ENCODE results near the gene CDK16.

Gene CDK16

DNA sequence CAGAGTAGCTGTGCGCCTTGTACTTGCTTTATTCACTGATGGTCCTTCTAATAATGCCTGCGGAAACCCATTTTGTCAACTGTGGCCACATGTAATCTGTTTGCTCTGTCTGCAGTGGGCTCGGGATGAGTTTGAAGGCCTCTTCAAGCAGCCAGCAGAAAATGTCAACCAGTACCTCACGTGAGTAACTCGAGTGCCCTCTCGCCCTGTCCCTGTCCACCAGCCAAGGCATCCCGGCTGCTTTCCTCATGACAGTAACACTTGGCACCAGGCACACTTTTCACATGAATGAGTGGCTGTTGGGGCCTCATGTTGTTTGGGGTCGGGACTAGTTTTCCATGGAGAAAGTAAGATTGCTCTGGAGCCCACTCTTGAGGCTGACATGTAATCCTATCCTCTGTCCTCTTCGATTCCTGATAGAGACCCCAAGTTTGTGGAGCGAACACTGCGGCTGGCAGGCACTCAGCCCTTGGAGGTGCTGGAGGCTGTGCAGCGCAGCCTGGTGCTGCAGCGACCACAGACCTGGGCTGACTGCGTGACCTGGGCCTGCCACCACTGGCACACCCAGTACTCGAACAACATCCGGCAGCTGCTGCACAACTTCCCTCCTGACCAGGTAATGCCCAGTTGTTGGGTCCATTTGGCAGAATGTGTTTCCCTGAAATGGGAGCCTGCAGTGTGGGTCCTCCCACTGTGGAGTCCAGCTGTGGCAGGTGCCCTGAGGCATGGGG lies 8.8 kb upstream of the CDK16 start:
- DNase-seq (ENCODE audit: low read depth in 3 of 3) = no peak

DNA sequence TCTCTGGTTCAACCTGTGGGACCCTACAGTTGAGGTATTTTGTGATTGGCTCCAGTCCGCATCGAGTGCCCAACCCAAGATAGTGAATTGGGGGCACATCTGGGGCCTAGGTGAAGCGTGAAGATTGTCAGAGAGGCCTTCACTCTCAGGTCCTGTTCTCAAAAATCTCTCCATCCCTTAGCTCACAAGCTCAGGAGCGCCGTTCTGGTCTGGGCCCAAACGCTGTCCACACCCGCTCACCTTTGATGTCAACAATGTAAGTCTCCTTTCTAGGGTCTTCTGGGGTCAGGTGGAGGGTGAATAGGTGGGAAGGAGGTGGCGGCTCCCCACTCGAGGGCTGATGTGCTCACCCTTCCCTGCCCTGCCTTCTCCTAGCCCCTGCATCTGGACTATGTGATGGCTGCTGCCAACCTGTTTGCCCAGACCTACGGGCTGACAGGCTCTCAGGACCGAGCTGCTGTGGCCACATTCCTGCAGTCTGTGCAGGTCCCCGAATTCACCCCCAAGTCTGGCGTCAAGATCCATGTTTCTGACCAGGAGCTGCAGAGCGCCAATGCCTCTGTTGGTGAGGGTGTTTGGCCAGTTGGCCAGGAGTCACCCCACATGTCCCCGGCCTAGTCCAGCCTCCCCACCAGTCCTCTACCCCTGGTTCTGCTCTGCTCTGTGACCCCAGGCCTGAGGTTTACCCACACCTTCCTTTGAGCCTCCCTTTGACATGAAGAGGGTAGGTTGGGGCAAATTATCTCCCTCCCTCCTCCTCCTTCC lies 7.6 kb upstream of the CDK16 start:
- DNase-seq (ENCODE audit: low read depth in 3 of 3) = no peak

- DNase-seq (ENCODE audit: low read depth in 3 of 3) = no peak
These were observed 5.8 kb upstream of the CDK16 start for GRCh38 chrX:47212381-47213293.

DNA sequence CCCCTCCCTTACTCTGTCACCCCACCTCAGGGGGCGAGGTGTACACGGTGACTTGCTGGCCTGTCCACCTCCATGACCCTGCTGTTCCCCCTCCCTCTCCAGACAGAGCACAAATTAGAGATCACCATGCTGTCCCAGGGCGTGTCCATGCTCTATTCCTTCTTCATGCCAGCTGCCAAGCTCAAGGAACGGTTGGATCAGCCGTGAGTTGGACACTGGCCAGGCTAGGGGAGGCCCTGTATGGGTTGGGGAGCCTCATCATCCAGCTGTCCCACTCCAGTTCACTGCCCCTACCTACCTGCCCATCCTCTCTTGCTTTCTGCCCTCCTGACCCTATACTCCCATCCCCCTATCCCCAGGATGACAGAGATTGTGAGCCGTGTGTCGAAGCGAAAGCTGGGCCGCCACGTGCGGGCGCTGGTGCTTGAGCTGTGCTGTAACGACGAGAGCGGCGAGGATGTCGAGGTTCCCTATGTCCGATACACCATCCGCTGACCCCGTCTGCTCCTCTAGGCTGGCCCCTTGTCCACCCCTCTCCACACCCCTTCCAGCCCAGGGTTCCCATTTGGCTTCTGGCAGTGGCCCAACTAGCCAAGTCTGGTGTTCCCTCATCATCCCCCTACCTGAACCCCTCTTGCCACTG lies 3.9 kb upstream of the CDK16 start:
- no peak for DNase-seq (ENCODE audit: low read depth in 3 of 3)

- DNase-seq (ENCODE audit: low read depth in 3 of 3) = no peak
These were observed 3.1 kb upstream of the CDK16 start for GRCh38 chrX:47215291-47215900.

- DNase-seq (ENCODE audit: low read depth in 3 of 3) = no peak
These were observed 2.0 kb upstream of the CDK16 start for GRCh38 chrX:47216393-47216925.

DNA sequence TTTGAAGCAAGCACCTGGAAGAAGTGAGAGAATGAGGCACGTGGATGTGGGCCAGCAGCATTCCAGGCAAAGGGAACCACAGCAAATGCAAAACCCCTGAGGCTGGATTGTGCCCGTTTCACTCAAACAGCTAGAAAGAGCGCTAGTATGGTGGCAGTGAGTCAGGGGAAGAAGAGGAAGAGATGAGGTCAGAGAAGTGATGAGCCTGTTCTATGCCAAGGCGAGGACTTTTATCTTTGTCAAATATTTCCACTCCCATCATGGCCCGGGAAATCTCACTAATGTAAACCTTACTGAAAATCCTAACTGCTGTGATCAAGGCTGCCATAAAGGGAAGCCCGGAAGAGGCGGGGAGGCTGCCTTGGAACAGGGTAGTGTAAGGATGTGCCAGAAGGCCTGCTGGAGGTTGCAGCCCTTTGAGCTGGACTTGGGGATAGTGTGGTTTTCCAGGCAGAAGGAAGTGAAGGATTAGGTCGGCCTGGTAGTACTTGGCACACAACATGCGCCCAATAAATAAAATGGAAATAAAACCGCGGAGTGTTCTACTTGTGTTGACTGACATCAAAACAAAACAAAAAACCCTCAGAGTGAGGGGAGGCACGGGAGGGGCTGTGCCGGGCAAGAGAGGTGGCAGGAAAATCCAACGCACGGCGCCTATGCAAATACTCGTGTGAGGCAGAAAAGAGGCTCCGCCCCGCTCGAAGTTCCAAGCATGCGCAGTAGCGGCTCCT lies 1.2 kb upstream of the CDK16 start:
- no peak for DNase-seq (ENCODE audit: low read depth in 3 of 3)

DNA sequence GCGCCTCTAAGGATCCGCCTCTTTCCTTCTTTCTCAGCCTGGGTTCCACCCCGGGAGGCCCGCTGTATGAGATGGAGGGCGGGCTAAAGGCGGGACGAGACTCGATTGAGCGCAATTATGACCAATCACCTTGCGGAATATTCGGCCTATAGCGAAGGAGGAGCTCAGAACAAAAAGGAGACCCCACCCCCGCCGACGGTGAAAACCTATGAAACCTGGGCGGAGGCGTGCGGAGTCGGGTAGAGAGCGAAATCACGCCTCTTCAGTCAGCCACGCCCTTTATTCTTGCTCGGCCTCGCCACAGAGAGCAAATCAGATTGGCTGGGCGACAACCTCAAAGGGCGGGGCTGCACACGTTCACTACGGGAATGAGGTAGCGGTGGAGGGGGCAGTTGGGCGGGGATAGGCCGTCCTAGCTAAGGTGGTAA lies 615 bp upstream of the CDK16 start:
- DNase-seq (ENCODE audit: low read depth in 3 of 3) = peak; percentile 79 to 89 (median 88)

DNA sequence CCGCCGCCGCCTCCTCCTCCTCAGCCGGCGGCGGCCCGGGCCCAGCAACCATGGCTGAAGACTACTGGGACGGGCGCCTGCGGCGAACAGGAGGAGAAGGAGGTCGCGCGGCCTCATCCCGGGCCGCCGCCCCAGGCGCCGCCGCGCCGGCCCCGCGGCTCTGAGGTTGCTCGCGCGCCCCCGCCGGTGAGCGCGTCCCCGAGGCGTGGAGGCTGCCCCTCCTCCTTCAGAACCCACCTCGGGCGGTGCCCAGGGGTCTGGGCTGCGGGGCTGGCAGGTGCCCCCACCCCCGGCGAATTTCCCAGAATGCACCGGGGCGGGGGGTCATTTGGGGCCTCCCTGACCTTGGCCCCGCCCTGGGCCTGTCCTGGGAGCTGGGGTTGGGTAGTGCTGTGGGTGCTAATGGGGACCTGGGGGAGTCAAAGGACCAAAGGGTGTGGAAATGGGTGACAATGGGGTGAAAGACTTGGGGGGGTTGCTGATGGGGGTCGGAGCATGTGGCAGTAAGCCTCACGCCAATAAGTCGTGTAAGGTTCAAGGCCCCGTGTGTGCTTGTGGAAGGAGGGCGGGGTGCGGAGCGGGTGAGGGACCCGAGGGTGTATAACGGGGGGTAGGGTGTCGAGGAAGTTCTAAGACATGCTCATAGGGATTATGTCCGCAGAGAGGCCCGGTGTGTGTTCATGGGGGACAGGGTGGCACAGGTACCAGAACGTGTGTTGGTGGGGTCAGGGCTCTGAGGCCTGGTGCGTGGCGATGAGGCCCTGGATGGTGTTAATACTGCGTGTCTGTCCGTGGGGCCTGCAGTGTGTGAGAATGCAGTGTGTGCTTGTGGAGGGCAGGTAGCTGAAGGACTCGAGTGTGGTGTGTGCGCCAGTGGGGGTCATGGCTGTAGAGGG lies 687 bp downstream of the CDK16 start:
- DNase-seq (ENCODE audit: low read depth in 3 of 3) = peak in 1 of 3 experiments; percentile 19

DNA sequence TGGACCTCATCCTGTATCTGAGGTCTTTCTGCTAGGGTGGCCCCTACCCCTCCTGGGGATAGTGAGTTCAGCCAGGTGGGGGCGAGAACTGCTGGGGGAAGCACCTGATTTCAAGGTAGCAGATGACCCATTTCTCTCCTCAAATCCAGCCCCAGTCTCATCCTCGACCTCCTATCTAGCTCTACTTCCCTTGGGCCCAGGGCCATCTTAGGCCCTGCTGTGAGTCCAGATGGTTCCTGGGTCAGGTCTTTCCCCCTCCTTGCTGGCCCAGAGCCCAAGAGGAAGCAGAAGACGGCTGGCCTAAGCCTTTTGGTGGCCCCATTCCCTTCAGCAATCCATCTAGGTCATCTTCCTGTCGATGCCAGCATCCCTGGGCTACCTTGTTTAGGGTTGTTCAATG lies 3.3 kb downstream of the CDK16 start:
- DNase-seq (ENCODE audit: low read depth in 3 of 3) = no peak

DNA sequence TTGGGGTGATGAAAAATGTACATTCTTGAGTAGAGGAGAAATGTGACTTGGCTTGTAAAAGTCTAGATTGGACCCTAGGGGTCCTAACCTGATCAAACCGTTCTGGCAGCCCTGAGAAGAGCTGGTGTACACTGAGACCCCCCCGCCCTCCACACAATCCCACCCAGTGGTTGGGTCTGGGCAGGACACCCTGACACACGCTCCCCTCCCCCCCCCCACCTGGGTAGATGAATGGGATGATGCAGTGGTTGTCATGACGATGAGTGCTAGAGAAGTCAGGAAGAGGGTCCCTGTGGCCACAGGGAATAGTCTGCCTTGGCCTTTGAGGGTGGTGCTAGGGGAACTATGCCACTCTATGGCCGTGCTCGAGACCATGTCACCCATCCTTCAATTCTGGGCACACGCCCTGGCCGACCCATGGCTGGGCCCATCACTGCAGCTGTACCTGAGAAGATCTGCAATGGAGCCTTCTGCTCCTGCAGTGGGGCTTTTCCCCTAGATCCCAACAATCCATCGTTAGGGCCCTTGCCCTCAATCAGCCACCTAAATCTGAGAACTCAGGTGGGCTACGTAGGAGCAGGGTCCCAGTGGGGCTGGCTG lies 4.4 kb downstream of the CDK16 start:
- no peak for DNase-seq (ENCODE audit: low read depth in 3 of 3)

DNA sequence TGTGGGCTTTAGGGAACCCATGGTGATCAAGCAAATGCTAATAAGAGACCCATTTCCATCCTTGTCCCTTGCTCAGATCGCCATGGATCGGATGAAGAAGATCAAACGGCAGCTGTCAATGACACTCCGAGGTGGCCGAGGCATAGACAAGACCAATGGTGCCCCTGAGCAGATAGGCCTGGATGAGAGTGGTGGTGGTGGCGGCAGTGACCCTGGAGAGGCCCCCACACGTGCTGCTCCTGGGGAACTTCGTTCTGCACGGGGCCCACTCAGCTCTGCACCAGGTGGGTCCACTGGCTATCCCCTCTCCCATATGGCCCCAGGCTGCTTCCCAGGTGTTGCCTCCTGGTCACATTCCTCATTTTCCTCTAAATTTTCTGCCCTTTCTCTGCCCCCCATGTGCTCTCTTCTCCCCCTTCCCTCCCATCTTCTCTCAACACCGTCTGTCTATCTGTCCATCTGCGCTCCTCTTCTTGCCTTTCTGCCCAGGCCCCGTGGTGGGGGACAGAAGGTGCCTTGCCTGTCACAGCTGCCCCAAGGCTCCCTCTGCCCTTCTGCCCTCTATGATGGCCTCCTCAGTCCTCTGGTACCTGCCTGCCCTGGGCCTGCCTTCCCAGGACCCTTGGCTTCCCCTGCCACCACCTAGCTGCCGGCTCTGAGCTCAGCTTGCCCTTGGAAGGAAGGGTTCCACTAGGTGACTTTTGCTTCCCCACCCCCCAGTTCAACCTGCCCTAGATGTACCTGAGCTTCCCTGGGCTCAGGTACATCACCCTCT lies 5.2 kb downstream of the CDK16 start:
- DNase-seq (ENCODE audit: low read depth in 3 of 3) = no peak

DNA sequence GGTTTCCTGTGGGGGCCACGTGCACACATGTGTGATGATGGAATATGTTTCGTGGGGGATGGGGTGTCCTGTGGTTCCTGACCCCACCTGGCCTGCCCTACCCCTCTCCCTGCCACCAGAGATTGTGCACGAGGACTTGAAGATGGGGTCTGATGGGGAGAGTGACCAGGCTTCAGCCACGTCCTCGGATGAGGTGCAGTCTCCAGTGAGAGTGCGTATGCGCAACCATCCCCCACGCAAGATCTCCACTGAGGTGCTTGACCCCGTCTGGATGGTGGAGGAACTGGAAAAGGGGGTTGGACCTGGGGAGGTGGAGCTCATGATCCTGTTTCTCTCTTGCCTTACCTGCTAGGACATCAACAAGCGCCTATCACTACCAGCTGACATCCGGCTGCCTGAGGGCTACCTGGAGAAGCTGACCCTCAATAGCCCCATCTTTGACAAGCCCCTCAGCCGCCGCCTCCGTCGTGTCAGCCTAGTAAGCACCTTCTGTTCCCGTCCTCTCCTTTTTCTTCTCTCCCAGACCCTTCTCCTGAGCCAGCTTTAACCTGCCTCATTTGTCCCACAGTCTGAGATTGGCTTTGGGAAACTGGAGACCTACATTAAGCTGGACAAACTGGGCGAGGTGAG lies 5.9 kb downstream of the CDK16 start:
- no peak for DNase-seq (ENCODE audit: low read depth in 3 of 3)

- no peak for DNase-seq (ENCODE audit: low read depth in 3 of 3)
These were observed 6.4 kb downstream of the CDK16 start for GRCh38 chrX:47224896-47225290.

DNA sequence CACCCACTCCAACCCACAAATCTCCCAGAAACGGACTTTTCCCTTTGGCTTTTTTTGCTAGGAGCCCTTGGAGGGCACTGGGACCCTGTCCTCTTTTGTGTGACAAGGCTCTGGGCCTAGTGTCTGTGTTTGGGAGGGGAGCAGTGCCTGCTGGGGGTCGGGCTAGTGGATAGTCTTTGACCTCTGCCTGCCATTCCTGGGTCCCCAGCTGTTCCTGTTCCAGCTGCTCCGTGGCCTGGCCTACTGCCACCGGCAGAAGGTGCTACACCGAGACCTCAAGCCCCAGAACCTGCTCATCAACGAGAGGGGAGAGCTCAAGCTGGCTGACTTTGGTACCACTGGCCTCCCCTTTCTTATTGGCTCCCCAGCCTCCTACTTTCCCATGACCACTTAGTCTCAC lies 7.6 kb downstream of the CDK16 start:
- DNase-seq (ENCODE audit: low read depth in 3 of 3) = no peak

DNA sequence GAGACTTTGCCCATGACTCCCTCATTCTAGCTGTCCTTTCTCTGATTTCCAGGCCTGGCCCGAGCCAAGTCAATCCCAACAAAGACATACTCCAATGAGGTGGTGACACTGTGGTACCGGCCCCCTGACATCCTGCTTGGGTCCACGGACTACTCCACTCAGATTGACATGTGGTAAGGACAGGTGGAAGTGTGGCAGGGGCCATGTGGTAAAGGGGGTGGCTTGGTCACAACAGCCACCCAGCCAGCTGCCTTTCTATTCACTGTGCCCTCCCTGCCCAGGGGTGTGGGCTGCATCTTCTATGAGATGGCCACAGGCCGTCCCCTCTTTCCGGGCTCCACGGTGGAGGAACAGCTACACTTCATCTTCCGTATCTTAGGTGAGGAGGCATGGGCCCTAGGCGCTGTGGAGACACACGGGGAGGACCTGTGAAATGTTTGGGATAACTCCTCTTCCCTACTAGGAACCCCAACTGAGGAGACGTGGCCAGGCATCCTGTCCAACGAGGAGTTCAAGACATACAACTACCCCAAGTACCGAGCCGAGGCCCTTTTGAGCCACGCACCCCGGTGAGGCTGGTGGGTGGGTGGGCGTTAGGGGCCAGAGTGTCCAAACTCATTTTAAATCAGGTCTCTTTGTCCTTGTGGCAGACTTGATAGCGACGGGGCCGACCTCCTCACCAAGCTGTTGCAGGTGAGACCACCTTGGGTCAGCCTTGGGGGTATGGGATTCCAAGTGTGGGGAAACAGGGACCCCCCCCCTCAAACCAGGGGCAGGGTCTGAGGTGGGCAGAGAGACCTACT lies 8.3 kb downstream of the CDK16 start:
- no peak for DNase-seq (ENCODE audit: low read depth in 3 of 3)

DNA sequence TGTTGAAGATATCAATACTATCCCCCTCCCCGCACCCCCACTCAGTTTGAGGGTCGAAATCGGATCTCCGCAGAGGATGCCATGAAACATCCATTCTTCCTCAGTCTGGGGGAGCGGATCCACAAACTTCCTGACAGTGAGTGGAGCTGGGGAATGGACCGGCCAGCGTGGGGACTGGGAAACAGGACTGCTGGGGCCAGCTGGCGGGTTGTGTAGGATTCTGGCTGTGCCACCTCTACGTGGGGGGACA lies 8.8 kb downstream of the CDK16 start:
- DNase-seq (ENCODE audit: low read depth in 3 of 3) = no peak

Measured in stimulated activated CD4-positive, alpha-beta T cell treated with anti-CD3 and anti-CD28 coated beads, TNF-alpha, amount 100 ng/mL, for 4 hours (primary cell).